K562 (cell line): ENCODE data around the gene DGCR6L. TPM values are rescaled to one million over a fixed set of nuclear protein-coding genes. Genes with fewer than 3 reads are reported as not detected.

ENCODE experiments used
- FOXA3 ChIP-seq, 2 experiments: fragments of 450-650 bp in 1 of 2; sonication (generic) in 1 of 2; formaldehyde crosslinking; IDR thresholded peaks in 1 of 2; conservative IDR thresholded peaks in 1 of 2; 2 replicates each; pipeline versions ENCODE4 v1.4.0 to v1.8.0; 2020 to 2022; ENCODE audit warnings: mild to moderate bottlenecking in 2 of 2, missing genetic modification reagents in 1 of 2
- HNRNPK ChIP-seq: fragments of 200-400 bp; formaldehyde crosslinking; IDR thresholded peaks from one replicate; pipeline ENCODE4 v1.6.1; 2018; ENCODE audit warnings: mild to moderate bottlenecking, low read depth, low read length; ENCODE audit not compliant: poor library complexity, severe bottlenecking
- JUN ChIP-seq, 2 experiments: sonication (generic) in 1 of 2; formaldehyde crosslinking in 1 of 2; IDR thresholded peaks; 2 replicates each; pipeline versions ENCODE4 v1.6.1 to v1.8.0; 2012 to 2022; ENCODE audit warnings: borderline replicate concordance in 2 of 2, mild to moderate bottlenecking in 2 of 2, improper control_type of control experiment in 1 of 2, low read depth in 1 of 2, low read length in 1 of 2, missing genetic modification reagents in 1 of 2
- KDM5B ChIP-seq: fragments of 200-600 bp; sonication (generic); IDR thresholded peaks from 2 replicates; pipeline ENCODE4 v1.6.1; 2012; ENCODE audit warnings: low read depth, mild to moderate bottlenecking, moderate library complexity, low read length, control low read depth, inconsistent platforms; ENCODE audit not compliant: insufficient replicate concordance
- NCOA6 ChIP-seq: fragments of 450-650 bp; IDR thresholded peaks from 2 replicates; pipeline ENCODE4 v1.6.1; 2017; ENCODE audit warnings: mild to moderate bottlenecking
- PCBP1 ChIP-seq: fragments of 200-400 bp; formaldehyde crosslinking; IDR thresholded peaks from 2 replicates; pipeline ENCODE4 v1.6.1; 2018; ENCODE audit warnings: mild to moderate bottlenecking, low read depth, low read length; ENCODE audit not compliant: poor library complexity, severe bottlenecking
- RBBP5 ChIP-seq: fragments of 200-600 bp; sonication (generic); IDR thresholded peaks from 2 replicates; pipeline ENCODE4 v1.6.1; 2012; ENCODE audit warnings: borderline replicate concordance, mild to moderate bottlenecking, low read length, control low read depth, inconsistent platforms; ENCODE audit not compliant: insufficient read depth, poor library complexity, severe bottlenecking
- RBM22 ChIP-seq: fragments of 200-400 bp; formaldehyde crosslinking; IDR thresholded peaks from 2 replicates; pipeline ENCODE4 v1.6.1; 2018; ENCODE audit warnings: low read length, low read depth; ENCODE audit not compliant: poor library complexity, severe bottlenecking
- SAFB2 ChIP-seq: fragments of 200-400 bp; formaldehyde crosslinking; IDR thresholded peaks from 2 replicates; pipeline ENCODE4 v1.6.1; 2018; ENCODE audit warnings: borderline replicate concordance, low read length, low read depth, moderate library complexity; ENCODE audit not compliant: severe bottlenecking
- SIX5 ChIP-seq, 2 experiments: IDR thresholded peaks; 2 replicates each; pipeline ENCODE4 v1.6.1; 2011; ENCODE audit warnings: low read length in 2 of 2, borderline replicate concordance in 1 of 2, low read depth in 1 of 2, mild to moderate bottlenecking in 1 of 2, moderate library complexity in 1 of 2; ENCODE audit not compliant: insufficient read depth in 1 of 2
- SOX6 ChIP-seq: fragments of 450-650 bp; IDR thresholded peaks from 2 replicates; pipeline ENCODE4 v1.6.1; 2014; ENCODE audit warnings: mild to moderate bottlenecking
- STAT5B ChIP-seq: fragments of 250-450 bp; sonication (Bioruptor Pico); IDR thresholded peaks from 2 replicates; pipeline ENCODE4 v1.8.0; 2021; ENCODE audit warnings: mild to moderate bottlenecking, inconsistent platforms
- TOE1 ChIP-seq, 2 experiments: fragments of 450-650 bp in 1 of 2; sonication (generic) in 1 of 2; formaldehyde crosslinking in 1 of 2; IDR thresholded peaks; 2 replicates each; pipeline versions ENCODE4 v1.7.1 to v1.8.0; 2016 to 2022; ENCODE audit warnings: borderline replicate concordance in 2 of 2, mild to moderate bottlenecking in 2 of 2, antibody characterized with exemption in 1 of 2, inconsistent platforms in 1 of 2, low read depth in 1 of 2, missing genetic modification reagents in 1 of 2, moderate library complexity in 1 of 2
- ZC3H8 ChIP-seq: fragments of 450-650 bp; IDR thresholded peaks from 2 replicates; pipeline ENCODE4 v1.6.1; 2017
- ZKSCAN1 ChIP-seq: fragments of 150-350 bp; IDR thresholded peaks from 2 replicates; pipeline ENCODE4 v1.6.1; 2016; ENCODE audit warnings: low read depth, low read length
- ZNF3 ChIP-seq: fragments of 250-450 bp; sonication (Bioruptor Pico); IDR thresholded peaks from 2 replicates; pipeline ENCODE4 v1.5.0; 2021; ENCODE audit warnings: mild to moderate bottlenecking, moderate library complexity
- polyA plus RNA-seq, 8 experiments: library from polyadenylated mRNA; depleted of rRNA in 4 of 8; stranded (reverse) in 5 of 8; unstranded in 3 of 8; fragments of >200 nt; fragmentation: Nextera tagmentation in 2 of 8; fragmentation: Illumina TruSeq in 1 of 8; extraction: Ambion mirVana in 2 of 8; extraction: Trizol in 1 of 8; gene quantifications; 2 replicates each; pipeline versions ENCODE4 v1.2.1 to v1.2.3, GENCODE V29; 2011 to 2014; ENCODE audit warnings: inconsistent platforms in 1 of 8, missing spikeins in 1 of 8
- total RNA-seq, 7 experiments: library from RNA; depleted of rRNA in 6 of 7; stranded (reverse); fragments of >200 nt in 6 of 7; fragmentation: Illumina TruSeq in 2 of 7; extraction: Trizol in 2 of 7; gene quantifications; 2 replicates each; pipeline versions ENCODE4 v1.2.1 to v1.2.3, GENCODE V29; 2011 to 2021; ENCODE audit warnings: low replicate concordance in 1 of 7
- TF ChIP-seq, protein P1 (sequence below): fragments of 250-450 bp; sonication (Bioruptor Pico); IDR thresholded peaks from 2 replicates; pipeline ENCODE4 v1.4.0; 2020
- TF ChIP-seq, protein P2 (sequence below): fragments of 250-450 bp; sonication (Bioruptor Pico); IDR thresholded peaks from 2 replicates; pipeline ENCODE4 v1.8.0; 2021; ENCODE audit warnings: mild to moderate bottlenecking, moderate library complexity
- TF ChIP-seq, protein P3 (sequence below): sonication (generic); formaldehyde crosslinking; IDR thresholded peaks from 2 replicates; pipeline ENCODE4 v1.8.0; 2022; ENCODE audit warnings: missing genetic modification reagents, mild to moderate bottlenecking, borderline replicate concordance

Gene DGCR6L
- total and polyA plus RNA-seq, 9 of the 15 experiments (the other 6 are each of a cell fraction or from before 2014, with no cell fraction given), result 3.6 to 151 (median 51.0) TPM

DNA sequence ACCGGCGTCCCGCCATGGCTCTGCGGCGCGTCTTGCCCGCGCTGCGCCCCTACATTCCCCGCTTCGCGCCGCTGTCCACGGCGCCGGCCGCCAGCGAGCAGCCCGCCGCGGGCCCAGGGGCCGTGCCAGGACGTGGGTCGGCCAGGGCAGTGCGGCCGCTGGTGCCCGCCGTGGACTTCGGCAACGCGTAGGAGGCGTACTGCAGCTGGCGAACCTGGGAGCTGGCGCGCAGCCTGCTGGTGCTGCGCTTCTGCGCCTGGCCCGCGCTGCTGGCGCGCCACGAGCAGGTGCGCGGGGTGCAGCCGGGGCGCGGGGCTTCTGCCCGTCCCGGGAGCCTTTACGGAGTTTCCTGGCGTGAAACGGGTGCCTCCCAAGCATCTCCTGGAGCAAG is 20.1 kb downstream of the DGCR6L start (continued):
- TF ChIP-seq, protein P1, sequence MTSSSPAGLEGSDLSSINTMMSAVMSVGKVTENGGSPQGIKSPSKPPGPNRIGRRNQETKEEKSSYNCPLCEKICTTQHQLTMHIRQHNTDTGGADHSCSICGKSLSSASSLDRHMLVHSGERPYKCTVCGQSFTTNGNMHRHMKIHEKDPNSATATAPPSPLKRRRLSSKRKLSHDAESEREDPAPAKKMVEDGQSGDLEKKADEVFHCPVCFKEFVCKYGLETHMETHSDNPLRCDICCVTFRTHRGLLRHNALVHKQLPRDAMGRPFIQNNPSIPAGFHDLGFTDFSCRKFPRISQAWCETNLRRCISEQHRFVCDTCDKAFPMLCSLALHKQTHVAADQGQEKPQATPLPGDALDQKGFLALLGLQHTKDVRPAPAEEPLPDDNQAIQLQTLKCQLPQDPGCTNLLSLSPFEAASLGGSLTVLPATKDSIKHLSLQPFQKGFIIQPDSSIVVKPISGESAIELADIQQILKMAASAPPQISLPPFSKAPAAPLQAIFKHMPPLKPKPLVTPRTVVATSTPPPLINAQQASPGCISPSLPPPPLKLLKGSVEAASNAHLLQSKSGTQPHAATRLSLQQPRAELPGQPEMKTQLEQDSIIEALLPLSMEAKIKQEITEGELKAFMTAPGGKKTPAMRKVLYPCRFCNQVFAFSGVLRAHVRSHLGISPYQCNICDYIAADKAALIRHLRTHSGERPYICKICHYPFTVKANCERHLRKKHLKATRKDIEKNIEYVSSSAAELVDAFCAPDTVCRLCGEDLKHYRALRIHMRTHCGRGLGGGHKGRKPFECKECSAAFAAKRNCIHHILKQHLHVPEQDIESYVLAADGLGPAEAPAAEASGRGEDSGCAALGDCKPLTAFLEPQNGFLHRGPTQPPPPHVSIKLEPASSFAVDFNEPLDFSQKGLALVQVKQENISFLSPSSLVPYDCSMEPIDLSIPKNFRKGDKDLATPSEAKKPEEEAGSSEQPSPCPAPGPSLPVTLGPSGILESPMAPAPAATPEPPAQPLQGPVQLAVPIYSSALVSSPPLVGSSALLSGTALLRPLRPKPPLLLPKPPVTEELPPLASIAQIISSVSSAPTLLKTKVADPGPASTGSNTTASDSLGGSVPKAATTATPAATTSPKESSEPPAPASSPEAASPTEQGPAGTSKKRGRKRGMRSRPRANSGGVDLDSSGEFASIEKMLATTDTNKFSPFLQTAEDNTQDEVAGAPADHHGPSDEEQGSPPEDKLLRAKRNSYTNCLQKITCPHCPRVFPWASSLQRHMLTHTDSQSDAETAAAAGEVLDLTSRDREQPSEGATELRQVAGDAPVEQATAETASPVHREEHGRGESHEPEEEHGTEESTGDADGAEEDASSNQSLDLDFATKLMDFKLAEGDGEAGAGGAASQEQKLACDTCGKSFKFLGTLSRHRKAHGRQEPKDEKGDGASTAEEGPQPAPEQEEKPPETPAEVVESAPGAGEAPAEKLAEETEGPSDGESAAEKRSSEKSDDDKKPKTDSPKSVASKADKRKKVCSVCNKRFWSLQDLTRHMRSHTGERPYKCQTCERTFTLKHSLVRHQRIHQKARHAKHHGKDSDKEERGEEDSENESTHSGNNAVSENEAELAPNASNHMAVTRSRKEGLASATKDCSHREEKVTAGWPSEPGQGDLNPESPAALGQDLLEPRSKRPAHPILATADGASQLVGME (CRISPR knock-in tag), result no peak
- TF ChIP-seq FOXA3 (CRISPR knock-in tag; conservative IDR thresholded peaks at IDR 0.05 in 1 of 2, IDR thresholded peaks at IDR 0.05 in 1 of 2) (no peak), RBBP5 (peak; percentile 17), JUN (IDR thresholded peaks at IDR 0.05; ENCODE audit: borderline replicate concordance, low read depth, low read length) (no peak), JUN (CRISPR knock-in tag; IDR thresholded peaks at IDR 0.05; ENCODE audit: borderline replicate concordance) (0 out of 2 replicates have a peak, but pooled peaks have one; percentile 46), PCBP1 (no peak), SIX5 (IDR thresholded peaks at IDR 0.05; ENCODE audit: borderline replicate concordance in 1 of 2, insufficient read depth in 1 of 2, low read depth in 1 of 2, low read length in 2 of 2) (no peak), STAT5B (CRISPR knock-in tag) (no peak), ZKSCAN1 (peak; percentile 10; the same call in 1 of the 2 replicates), ZNF3 (no peak), NCOA6 (no peak), KDM5B (peak; percentile 56), HNRNPK (peak; percentile 70), ZC3H8 (no peak), SAFB2 (no peak), SOX6 (no peak), TOE1 (IDR thresholded peaks at IDR 0.05; ENCODE audit: borderline replicate concordance) (no peak), TOE1 (CRISPR knock-in tag; IDR thresholded peaks at IDR 0.05; ENCODE audit: borderline replicate concordance, low read depth) (peak; percentile 76), RBM22 (no peak)
- TF ChIP-seq, protein P2, sequence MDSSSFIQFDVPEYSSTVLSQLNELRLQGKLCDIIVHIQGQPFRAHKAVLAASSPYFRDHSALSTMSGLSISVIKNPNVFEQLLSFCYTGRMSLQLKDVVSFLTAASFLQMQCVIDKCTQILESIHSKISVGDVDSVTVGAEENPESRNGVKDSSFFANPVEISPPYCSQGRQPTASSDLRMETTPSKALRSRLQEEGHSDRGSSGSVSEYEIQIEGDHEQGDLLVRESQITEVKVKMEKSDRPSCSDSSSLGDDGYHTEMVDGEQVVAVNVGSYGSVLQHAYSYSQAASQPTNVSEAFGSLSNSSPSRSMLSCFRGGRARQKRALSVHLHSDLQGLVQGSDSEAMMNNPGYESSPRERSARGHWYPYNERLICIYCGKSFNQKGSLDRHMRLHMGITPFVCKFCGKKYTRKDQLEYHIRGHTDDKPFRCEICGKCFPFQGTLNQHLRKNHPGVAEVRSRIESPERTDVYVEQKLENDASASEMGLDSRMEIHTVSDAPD (CRISPR knock-in tag), result no peak; the same call in 1 of the 2 replicates
- TF ChIP-seq, protein P3, sequence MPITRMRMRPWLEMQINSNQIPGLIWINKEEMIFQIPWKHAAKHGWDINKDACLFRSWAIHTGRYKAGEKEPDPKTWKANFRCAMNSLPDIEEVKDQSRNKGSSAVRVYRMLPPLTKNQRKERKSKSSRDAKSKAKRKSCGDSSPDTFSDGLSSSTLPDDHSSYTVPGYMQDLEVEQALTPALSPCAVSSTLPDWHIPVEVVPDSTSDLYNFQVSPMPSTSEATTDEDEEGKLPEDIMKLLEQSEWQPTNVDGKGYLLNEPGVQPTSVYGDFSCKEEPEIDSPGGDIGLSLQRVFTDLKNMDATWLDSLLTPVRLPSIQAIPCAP, result no peak
